Endothelial cell (in vitro differentiated cells): Measurements from ENCODE around the gene ZNF329. TPM values are rescaled to one million over a fixed set of nuclear protein-coding genes. Genes with fewer than 3 reads are reported as not detected.

Source experiments
- DNase-seq: peaks from one replicate; pipeline ENCODE4 v3.0.0; 2021; ENCODE audit warnings: low spot score
- H3K27ac Mint-ChIP-seq: one replicate; pipeline ENCODE4 v1.8.0; 2021; ENCODE audit warnings: mixed read lengths, inconsistent platforms; ENCODE audit not compliant: unreplicated experiment
- H3K27me3 Mint-ChIP-seq: one replicate; pipeline ENCODE4 v1.8.0; 2021; ENCODE audit warnings: mild to moderate bottlenecking, moderate library complexity, mixed read lengths, inconsistent platforms; ENCODE audit not compliant: unreplicated experiment
- H3K36me3 Mint-ChIP-seq: one replicate; pipeline ENCODE4 v1.8.0; 2021; ENCODE audit warnings: mild to moderate bottlenecking, low read depth, mixed read lengths, inconsistent platforms; ENCODE audit not compliant: unreplicated experiment
- H3K4me1 Mint-ChIP-seq: one replicate; pipeline ENCODE4 v1.8.0; 2021; ENCODE audit warnings: mild to moderate bottlenecking, mixed read lengths, inconsistent platforms; ENCODE audit not compliant: unreplicated experiment
- H3K4me3 Mint-ChIP-seq: one replicate; pipeline ENCODE4 v1.8.0; 2021; ENCODE audit warnings: mild to moderate bottlenecking, mixed read lengths, inconsistent platforms; ENCODE audit not compliant: unreplicated experiment
- H3K9me3 Mint-ChIP-seq: one replicate; pipeline ENCODE4 v1.8.0; 2021; ENCODE audit warnings: mixed read lengths, inconsistent platforms; ENCODE audit not compliant: unreplicated experiment
- CTCF ChIP-seq: fragments of 200-600 bp; sonication (generic); IDR thresholded peaks from one replicate; pipeline ENCODE4 v1.5.0; 2021; ENCODE audit warnings: antibody characterized with exemption; ENCODE audit not compliant: unreplicated experiment
- total RNA-seq: library from RNA; stranded (reverse); fragmentation: NEBNext Ultra II Directional; extraction: Animal tissue kit (Norgen Biotek cat#: 25700); gene quantifications from one replicate; pipeline ENCODE4 v1.2.1, GENCODE V29; 2021; ENCODE audit not compliant: unreplicated experiment

The ZNF329 gene
- total RNA-seq, 1 donor from 2014 or later = 14.9 TPM

- H3K27ac Mint-ChIP-seq = no peak overlapping the region
- H3K27me3 Mint-ChIP-seq = peaks cover 9% of the 10 kb centered on the region
- peaks cover 45% of the 10 kb centered on the region for H3K36me3 Mint-ChIP-seq
- TF ChIP-seq CTCF = no peak
- H3K9me3 Mint-ChIP-seq = peaks cover 9% of the 10 kb centered on the region
- no peak overlapping the region for H3K4me3 Mint-ChIP-seq
- no peaks in the 10 kb centered on the region for H3K4me1 Mint-ChIP-seq
- no peak for DNase-seq
Observed at GRCh38 chr19:58086825-58087710, 63.5 kb downstream of the ZNF329 start.

- H3K27me3 Mint-ChIP-seq = peaks cover 12% of the 10 kb centered on the region
- H3K4me3 Mint-ChIP-seq = no peak overlapping the region
- peaks cover 22% of the 10 kb centered on the region for H3K9me3 Mint-ChIP-seq
- H3K4me1 Mint-ChIP-seq = no peaks in the 10 kb centered on the region
- H3K27ac Mint-ChIP-seq = no peak overlapping the region
- DNase-seq = no peak
- no peak for TF ChIP-seq CTCF
- peaks cover 42% of the 10 kb centered on the region for H3K36me3 Mint-ChIP-seq
Observed at GRCh38 chr19:58085348-58085875, 65.2 kb downstream of the ZNF329 start.

GRCh38 chr19:58084596-58085347 is 65.8 kb downstream of the ZNF329 start:
- H3K27ac Mint-ChIP-seq = no peak overlapping the region
- peaks cover 14% of the 10 kb centered on the region for H3K27me3 Mint-ChIP-seq
- DNase-seq = no peak
- peaks cover 28% of the 10 kb centered on the region for H3K9me3 Mint-ChIP-seq
- TF ChIP-seq CTCF = no peak
- H3K36me3 Mint-ChIP-seq = peaks cover 42% of the 10 kb centered on the region
- no peak overlapping the region for H3K4me3 Mint-ChIP-seq
- H3K4me1 Mint-ChIP-seq = no peaks in the 10 kb centered on the region

- Mint-ChIP-seq H3K9me3 (peaks cover 28% of the 10 kb centered on the region), H3K4me1 (no peaks in the 10 kb centered on the region), H3K27ac (no peak overlapping the region), H3K36me3 (peaks cover 36% of the 10 kb centered on the region), H3K27me3 (peaks cover 14% of the 10 kb centered on the region), H3K4me3 (no peak overlapping the region)
- no peak for TF ChIP-seq CTCF
- no peak for DNase-seq
Observed at GRCh38 chr19:58083021-58083420, 67.6 kb downstream of the ZNF329 start.
